GM18517 (cell line): ENCODE results near the gene STRIP1.

Experiments used
- ATAC-seq: cut with Tn5 transposase; IDR thresholded peaks from one replicate; pipeline ENCODE4 v1.9.1; 2021; ENCODE audit warnings: mild to moderate bottlenecking, moderate library complexity; ENCODE audit not compliant: unreplicated experiment

The STRIP1 gene

GRCh38 chr1:110091381-110091780, 57.0 kb downstream of the STRIP1 start:
- ATAC-seq = no peak

GRCh38 chr1:110091791-110092190, 57.4 kb downstream of the STRIP1 start:
- ATAC-seq = no peak

GRCh38 chr1:110092991-110093390, 58.6 kb downstream of the STRIP1 start:
- no peak for ATAC-seq

- ATAC-seq = no peak
Measured at GRCh38 chr1:110094931-110095654, 60.7 kb downstream of the STRIP1 start.

GRCh38 chr1:110097507-110098221, 63.2 kb downstream of the STRIP1 start:
- ATAC-seq = no peak

GRCh38 chr1:110098222-110099026, 64.0 kb downstream of the STRIP1 start:
- ATAC-seq = no peak

- no peak for ATAC-seq
Measured at GRCh38 chr1:110100335-110100734, 65.9 kb downstream of the STRIP1 start.

GRCh38 chr1:110102081-110102480, 67.7 kb downstream of the STRIP1 start:
- no peak for ATAC-seq
